ENCODE data around the gene FBXL22.

- TF ChIP-seq CTCF (IDR thresholded peaks at IDR 0.05) (no peak), POLR2A (IDR thresholded peaks at IDR 0.05) (no peak)
Measured at GRCh38 chr15:63564093-63564492, 33.1 kb upstream of the FBXL22 start.

Measured in right lobe of liver (tissue), 4 donors.